K562 (cell line): ENCODE results near the gene CFAP20DC. TPM values are rescaled to one million over a fixed set of nuclear protein-coding genes. Genes with fewer than 3 reads are reported as not detected.

ENCODE experiments used
- ATAC-seq: fragments of 200-7000 bp; cut with Tn5 transposase; 3 replicates; pipeline ENCODE4 v1.9.1; 2020; ENCODE audit warnings: moderate library complexity
- BruUV-seq: library from RNA; stranded (reverse); fragments of 400-500 nt; replicated peaks from 2 replicates; lab custom pipeline; 2021; lab: Mats Ljungman, UMichigan
- CTCF ChIA-PET: fragments of 300-600 bp; formaldehyde crosslinking; extraction: SDS; loops from one replicate; lab custom pipeline; 2021; ENCODE audit warnings: low intra/inter-chr PET ratio; lab: Yijun Ruan, JAX
- POLR2A ChIA-PET: fragments of 300-600, 350-650 bp; sonication (Branson Sonifier 250); formaldehyde crosslinking; extraction: SDS; loops from one replicate; lab custom pipeline; 2021; ENCODE audit warnings: antibody characterized with exemption, inconsistent platforms; lab: Yijun Ruan, JAX
- DNase-seq, 4 experiments: peaks; one replicate each; pipeline versions ENCODE4 v3.0.0 to v3.0.0-alpha.2; 2011 to 2018; ENCODE audit warnings: low spot score in 3 of 4, mixed read lengths in 3 of 4; ENCODE audit errors: extremely low read depth in 1 of 4
- FAIRE-seq: peaks from 2 replicates; lab custom pipeline; 2011; peaks lifted over from hg19 to GRCh38; lab: Jason Lieb, UNC
- H2AFZ ChIP-seq: 2 replicates; pipeline ENCODE4 v1.6.0; 2011; ENCODE audit warnings: low read depth, low read length, control low read depth, inconsistent platforms
- H3K27ac ChIP-seq: fragments of 200-600 bp; 3 replicates; pipeline ENCODE4 v1.8.0; 2011; ENCODE audit warnings: low read depth, mild to moderate bottlenecking, control low read depth, inconsistent platforms, low read length, moderate library complexity, mixed read lengths; ENCODE audit errors: extremely low read depth
- H3K27me3 ChIP-seq, 2 experiments: fragments of 300-600 bp in 1 of 2; 2 replicates in 1 of 2; 3 replicates in 1 of 2; pipeline versions ENCODE4 v1.6.0 to v1.8.0; 2011; ENCODE audit warnings: inconsistent platforms in 2 of 2, low read length in 2 of 2, mild to moderate bottlenecking in 1 of 2, mixed read lengths in 1 of 2, moderate library complexity in 1 of 2; ENCODE audit not compliant: control insufficient read depth in 2 of 2, insufficient read depth in 2 of 2
- H3K36me3 ChIP-seq: fragments of 300-600 bp; 3 replicates; pipeline ENCODE4 v1.8.0; 2011; ENCODE audit warnings: mild to moderate bottlenecking, low read length, inconsistent platforms; ENCODE audit not compliant: control insufficient read depth, insufficient read depth
- H3K4me1 ChIP-seq, 2 experiments: fragments of 200-600 bp in 1 of 2; replicated peaks in 1 of 2; 2 replicates in 1 of 2; 3 replicates in 1 of 2; pipeline versions ENCODE4 v1.5.1 to v1.8.0; 2011; ENCODE audit warnings: inconsistent platforms in 2 of 2, low read length in 2 of 2, mild to moderate bottlenecking in 1 of 2, mixed read lengths in 1 of 2, moderate library complexity in 1 of 2; ENCODE audit not compliant: control insufficient read depth in 2 of 2, insufficient read depth in 2 of 2
- H3K4me2 ChIP-seq: 2 replicates; pipeline ENCODE4 v1.6.1; 2011; ENCODE audit warnings: low read length, control low read depth, inconsistent platforms, mixed read lengths; ENCODE audit not compliant: insufficient read depth
- H3K4me3 ChIP-seq: fragments of 200-600 bp; sonication (generic), shearing (Covaris generic); 2 replicates; pipeline ENCODE4 v1.5.1; 2016; ENCODE audit warnings: control low read depth, inconsistent platforms
- H3K79me2 ChIP-seq: fragments of 200-600 bp; 3 replicates; pipeline ENCODE4 v1.8.0; 2011; ENCODE audit warnings: low read length, inconsistent platforms; ENCODE audit not compliant: control insufficient read depth, insufficient read depth
- H3K9ac ChIP-seq, 2 experiments: 2 replicates each; pipeline versions ENCODE4 v1.6.0 to v1.6.1; 2011; ENCODE audit warnings: low read depth in 2 of 2, low read length in 2 of 2, control low read depth in 1 of 2, inconsistent platforms in 1 of 2, mild to moderate bottlenecking in 1 of 2, mixed read lengths in 1 of 2; ENCODE audit not compliant: insufficient read depth in 1 of 2
- H3K9me1 ChIP-seq: one replicate; pipeline ENCODE4 v1.6.0; 2011; ENCODE audit warnings: inconsistent platforms, mild to moderate bottlenecking, low read length, moderate library complexity; ENCODE audit not compliant: control insufficient read depth, insufficient read depth
- H3K9me3 ChIP-seq: replicated peaks from 2 replicates; pipeline ENCODE4 v1.5.1; 2011; ENCODE audit warnings: low read depth, low read length, inconsistent platforms; ENCODE audit not compliant: control insufficient read depth, insufficient read depth
- H4K20me1 ChIP-seq: replicated peaks from 2 replicates; pipeline ENCODE4 v1.6.1; 2011; ENCODE audit warnings: low read length, inconsistent platforms, mixed read lengths; ENCODE audit not compliant: control insufficient read depth, insufficient read depth
- CHD1 ChIP-seq: fragments of 200-600 bp; sonication (generic); IDR thresholded peaks from one replicate; pipeline ENCODE4 v1.6.1; 2012; ENCODE audit warnings: mild to moderate bottlenecking, moderate library complexity, low read length, inconsistent platforms
- KLF13 ChIP-seq: fragments of 450-650 bp; IDR thresholded peaks from 2 replicates; pipeline ENCODE4 v1.6.1; 2016; ENCODE audit warnings: missing genetic modification characterization, low read depth, mild to moderate bottlenecking, missing compliant biosample characterization, moderate library complexity, borderline replicate concordance
- MECOM ChIP-seq: fragments of 250-450 bp; sonication (Bioruptor Pico); IDR thresholded peaks from 2 replicates; pipeline ENCODE4 v1.8.0; 2022; ENCODE audit warnings: inconsistent platforms
- PREB ChIP-seq: sonication (generic); formaldehyde crosslinking; IDR thresholded peaks from 2 replicates; pipeline ENCODE4 v1.8.1; 2023; ENCODE audit warnings: mild to moderate bottlenecking, missing genetic modification reagents
- RBM25 ChIP-seq: fragments of 200-400 bp; formaldehyde crosslinking; IDR thresholded peaks from 2 replicates; pipeline ENCODE4 v1.6.1; 2018; ENCODE audit warnings: low read length, low read depth, moderate library complexity; ENCODE audit not compliant: severe bottlenecking
- RCOR1 ChIP-seq, 2 experiments: IDR thresholded peaks; 2 replicates each; pipeline ENCODE4 v1.6.1; 2012; ENCODE audit warnings: low read depth in 2 of 2, low read length in 2 of 2, borderline replicate concordance in 1 of 2, improper control_type of control experiment in 1 of 2
- TAF9B ChIP-seq: fragments of 450-650 bp; IDR thresholded peaks from 2 replicates; pipeline ENCODE4 v1.6.1; 2018; ENCODE audit warnings: mild to moderate bottlenecking; ENCODE audit not compliant: partially characterized antibody
- TOE1 ChIP-seq, 2 experiments: fragments of 450-650 bp in 1 of 2; sonication (generic) in 1 of 2; formaldehyde crosslinking in 1 of 2; IDR thresholded peaks; 2 replicates each; pipeline versions ENCODE4 v1.7.1 to v1.8.0; 2016 to 2022; ENCODE audit warnings: borderline replicate concordance in 2 of 2, mild to moderate bottlenecking in 2 of 2, antibody characterized with exemption in 1 of 2, inconsistent platforms in 1 of 2, low read depth in 1 of 2, missing genetic modification reagents in 1 of 2, moderate library complexity in 1 of 2
- ZNF511 ChIP-seq: sonication (generic); formaldehyde crosslinking; IDR thresholded peaks from 2 replicates; pipeline ENCODE4 v1.8.0; 2022; ENCODE audit warnings: mild to moderate bottlenecking, missing genetic modification reagents
- WGBS: fragments of 100-300 bp; shearing (Covaris generic); methylation state at CpG from one replicate; pipeline ENCODE4 v1.1.6; 2016; ENCODE audit warnings: low coverage, mixed read lengths; ENCODE audit not compliant: insufficient coverage; ENCODE audit errors: missing lambda C conversion rate; 5-methylcytosine and 5-hydroxymethylcytosine counted together
- in situ Hi-C: fragments of 300-500 bp; cut with MboI; formaldehyde crosslinking; loops from 4 replicates; pipeline ENCODE4 v1.15.0; 2018; ENCODE audit warnings: inconsistent platforms, mixed read lengths
- intact Hi-C: fragments of 100-400 bp; cut with micrococcal nuclease; formaldehyde crosslinking; loops from 2 replicates; pipeline ENCODE4 v1.14.2; 2022
- polyA plus RNA-seq, 8 experiments: library from polyadenylated mRNA; depleted of rRNA in 4 of 8; stranded (reverse) in 5 of 8; unstranded in 3 of 8; fragments of >200 nt; fragmentation: Nextera tagmentation in 2 of 8; fragmentation: Illumina TruSeq in 1 of 8; extraction: Ambion mirVana in 2 of 8; extraction: Trizol in 1 of 8; gene quantifications; 2 replicates each; pipeline versions ENCODE4 v1.2.1 to v1.2.3, GENCODE V29; 2011 to 2014; ENCODE audit warnings: inconsistent platforms in 1 of 8, missing spikeins in 1 of 8
- total RNA-seq, 7 experiments: library from RNA; depleted of rRNA in 6 of 7; stranded (reverse); fragments of >200 nt in 6 of 7; fragmentation: Illumina TruSeq in 2 of 7; extraction: Trizol in 2 of 7; gene quantifications; 2 replicates each; pipeline versions ENCODE4 v1.2.1 to v1.2.3, GENCODE V29; 2011 to 2021; ENCODE audit warnings: low replicate concordance in 1 of 7

Gene CFAP20DC
- total and polyA plus RNA-seq, 9 of the 15 experiments (the other 6 are each of a cell fraction or from before 2014, with no cell fraction given): 1.6 to 5.9 (median 4.6) TPM

GRCh38 chr3:58962816-58963215 lies 87.0 kb downstream of the CFAP20DC start:
- H4K20me1 ChIP-seq: no peaks in the 10 kb centered on the region
- no peak for ATAC-seq
- ChIA-PET POLR2A (no interaction called here), CTCF (no interaction called here)
- no peak overlapping the region for H2AFZ ChIP-seq
- no peaks in the 10 kb centered on the region for H3K79me2 ChIP-seq
- intact Hi-C loops (no loop called here), in situ Hi-C loops (no loop called here)
- no peak overlapping the region for H3K9ac ChIP-seq
- H3K4me1 ChIP-seq: no peaks in the 10 kb centered on the region; a peak in 1 of 5 replicates
- H3K36me3 ChIP-seq: no peaks in the 10 kb centered on the region
- no peak for FAIRE-seq
- no peaks in the 10 kb centered on the region for H3K9me3 ChIP-seq
- BruUV-seq: no TSS peak
- TF ChIP-seq CHD1 (no peak), TOE1 (IDR thresholded peaks at IDR 0.05; ENCODE audit: borderline replicate concordance) (no peak), TOE1 (CRISPR knock-in tag; IDR thresholded peaks at IDR 0.05; ENCODE audit: borderline replicate concordance, low read depth) (no peak), MECOM (CRISPR knock-in tag) (no peak), RCOR1 (IDR thresholded peaks at IDR 0.05; ENCODE audit: borderline replicate concordance in 1 of 2, low read depth in 2 of 2, low read length in 2 of 2) (no peak), KLF13 (tag) (no peak), TAF9B (no peak), PREB (no peak), RBM25 (no peak), ZNF511 (no peak)
- no peaks in the 10 kb centered on the region for H3K27me3 ChIP-seq
- no peaks in the 10 kb centered on the region for H3K9me1 ChIP-seq
- WGBS: 59% methylated on average over 3 of the region's 3 CpGs
- H3K27ac ChIP-seq: no peak overlapping the region
- H3K4me3 ChIP-seq: no peak overlapping the region
- DNase-seq: no peak
- H3K4me2 ChIP-seq: no peak overlapping the region
